Naive B cell (primary cell): ENCODE measurements around the gene LPP. TPM values are rescaled to one million over a fixed set of nuclear protein-coding genes. Genes with fewer than 3 reads are reported as not detected.

Experiments
- ATAC-seq, 2 donors: fragments of 150-1000 bp; cut with Tn5 transposase; 2 replicates each; pipeline ENCODE4 v1.10.0; 2021; ENCODE audit warnings: low read depth in 2 of 2, mild to moderate bottlenecking in 2 of 2, moderate library complexity in 2 of 2
- DNase-seq: peaks from one replicate; pipeline ENCODE4 v3.0.0; 2022
- H3K27ac Mint-ChIP-seq, 6 donors: one replicate each; pipeline ENCODE4 v1.8.0; 2020 to 2022; ENCODE audit warnings: mild to moderate bottlenecking in 6 of 6, mixed read lengths in 6 of 6, moderate library complexity in 5 of 6, inconsistent platforms in 2 of 6
- H3K27me3 Mint-ChIP-seq, 3 donors: one replicate each; pipeline ENCODE4 v1.8.0; 2021 to 2022; ENCODE audit warnings: mixed read lengths in 3 of 3, mild to moderate bottlenecking in 1 of 3
- H3K36me3 Mint-ChIP-seq, 2 donors: one replicate each; pipeline ENCODE4 v1.8.0; 2020 to 2022; ENCODE audit warnings: mixed read lengths in 2 of 2, inconsistent platforms in 1 of 2, mild to moderate bottlenecking in 1 of 2
- H3K4me1 Mint-ChIP-seq, 3 donors: one replicate each; pipeline ENCODE4 v1.8.0; 2020 to 2022; ENCODE audit warnings: mixed read lengths in 3 of 3, inconsistent platforms in 1 of 3, mild to moderate bottlenecking in 1 of 3, moderate library complexity in 1 of 3
- H3K4me3 Mint-ChIP-seq, 8 donors: one replicate each; pipeline ENCODE4 v1.8.0; 2020 to 2022; ENCODE audit warnings: mild to moderate bottlenecking in 8 of 8, mixed read lengths in 8 of 8, moderate library complexity in 8 of 8, inconsistent platforms in 2 of 8
- H3K9me3 Mint-ChIP-seq, 7 donors: one replicate each; pipeline ENCODE4 v1.8.0; 2020 to 2022; ENCODE audit warnings: mixed read lengths in 7 of 7, mild to moderate bottlenecking in 5 of 7, inconsistent platforms in 2 of 7, moderate library complexity in 1 of 7
- polyA plus RNA-seq, 6 donors: library from polyadenylated mRNA; unstranded; fragments of 300-500 nt; fragmentation: Illumina TruSeq; gene quantifications; one replicate each; pipeline ENCODE4 v1.2.3, GENCODE V29; 2021; ENCODE audit warnings: low read depth in 6 of 6

Gene LPP
- polyA plus RNA-seq, 6 donors from 2014 or later: 9.6 to 58.6 (median 25.4) TPM

GRCh38 chr3:188749010-188749617 is 595.2 kb downstream of the LPP start:
- Mint-ChIP-seq H3K27ac (no peak overlapping the region), H3K27me3 (no peaks in the 10 kb centered on the region), H3K9me3 (peaks cover 0 to 2% (median 0%) of the 10 kb centered on the region in 7 donors), H3K36me3 (no peaks in the 10 kb centered on the region), H3K4me1 (peaks cover 17 to 22% (median 21%) of the 10 kb centered on the region in 3 donors), H3K4me3 (no peak overlapping the region)
- DNase-seq: peak; percentile 26
- peak; percentile 30 to 51 for ATAC-seq

GRCh38 chr3:188749830-188750229 is 595.9 kb downstream of the LPP start:
- Mint-ChIP-seq H3K36me3 (no peaks in the 10 kb centered on the region), H3K27ac (no peak overlapping the region), H3K4me1 (peaks cover 17 to 28% (median 22%) of the 10 kb centered on the region in 3 donors), H3K27me3 (no peaks in the 10 kb centered on the region), H3K9me3 (peaks cover 0 to 2% (median 0%) of the 10 kb centered on the region in 7 donors), H3K4me3 (no peak overlapping the region)
- DNase-seq (no peak), ATAC-seq (no peak)

- Mint-ChIP-seq H3K36me3 (no peaks in the 10 kb centered on the region), H3K27me3 (no peaks in the 10 kb centered on the region), H3K27ac (no peak overlapping the region), H3K4me1 (peaks cover 17 to 34% (median 25%) of the 10 kb centered on the region in 3 donors), H3K9me3 (peaks cover 0 to 2% (median 0%) of the 10 kb centered on the region in 7 donors), H3K4me3 (no peak overlapping the region)
- DNase-seq: no peak
- no peak for ATAC-seq
Observed at GRCh38 chr3:188750617-188751016, 596.7 kb downstream of the LPP start.

- peaks cover 35 to 47% (median 41%) of the 10 kb centered on the region in 3 donors for H3K4me1 Mint-ChIP-seq
- H3K9me3 Mint-ChIP-seq: peaks cover 0 to 2% (median 0%) of the 10 kb centered on the region in 7 donors
- no peaks in the 10 kb centered on the region for H3K27me3 Mint-ChIP-seq
- H3K4me3 Mint-ChIP-seq: peak overlapping the region in 5 of 8 donors; percentile 10 to 70 (median 52)
- DNase-seq: peak; percentile 11
- H3K27ac Mint-ChIP-seq: peak overlapping the region in 3 of 6 donors; percentile 8 to 45 (median 44)
- peak; percentile 60 to 62 for ATAC-seq
- no peaks in the 10 kb centered on the region for H3K36me3 Mint-ChIP-seq
Observed at GRCh38 chr3:188752850-188753249, 598.9 kb downstream of the LPP start.

GRCh38 chr3:188754267-188754666 is 600.3 kb downstream of the LPP start:
- no peaks in the 10 kb centered on the region for H3K36me3 Mint-ChIP-seq
- H3K27ac Mint-ChIP-seq: peak overlapping the region in 1 of 6 donors; percentile 20
- H3K27me3 Mint-ChIP-seq: no peaks in the 10 kb centered on the region
- ATAC-seq (no peak), DNase-seq (no peak)
- H3K9me3 Mint-ChIP-seq: peaks cover 0 to under 1% (median 0%) of the 10 kb centered on the region in 7 donors
- peaks cover 35 to 47% (median 41%) of the 10 kb centered on the region in 3 donors for H3K4me1 Mint-ChIP-seq
- peak overlapping the region in 2 of 8 donors; percentile 21 to 44 for H3K4me3 Mint-ChIP-seq

GRCh38 chr3:188756241-188756640 is 602.3 kb downstream of the LPP start:
- Mint-ChIP-seq H3K27ac (peak overlapping the region in 2 of 6 donors; percentile 0 to 11), H3K9me3 (no peaks in the 10 kb centered on the region), H3K4me3 (peak overlapping the region in 1 of 8 donors; percentile 12), H3K36me3 (peaks cover 0 to 15% of the 10 kb centered on the region in 2 donors), H3K27me3 (no peaks in the 10 kb centered on the region), H3K4me1 (peaks cover 35 to 47% (median 41%) of the 10 kb centered on the region in 3 donors)
- ATAC-seq (peak; percentile 19), DNase-seq (no peak)

- Mint-ChIP-seq H3K4me3 (no peak overlapping the region), H3K27me3 (no peaks in the 10 kb centered on the region), H3K4me1 (peaks cover 18 to 22% (median 19%) of the 10 kb centered on the region in 3 donors), H3K36me3 (peaks cover 0 to 22% of the 10 kb centered on the region in 2 donors), H3K9me3 (no peaks in the 10 kb centered on the region), H3K27ac (peak overlapping the region in 2 of 6 donors; percentile 39 to 43)
- ATAC-seq: no peak
- DNase-seq: no peak
Observed at GRCh38 chr3:188759336-188760005, 605.5 kb downstream of the LPP start.

- peaks cover 14 to 18% (median 18%) of the 10 kb centered on the region in 3 donors for H3K4me1 Mint-ChIP-seq
- no peaks in the 10 kb centered on the region for H3K9me3 Mint-ChIP-seq
- H3K27me3 Mint-ChIP-seq: no peaks in the 10 kb centered on the region
- ATAC-seq (no peak), DNase-seq (no peak)
- H3K27ac Mint-ChIP-seq: no peak overlapping the region
- peaks cover 0 to 22% of the 10 kb centered on the region in 2 donors for H3K36me3 Mint-ChIP-seq
- H3K4me3 Mint-ChIP-seq: no peak overlapping the region
Observed at GRCh38 chr3:188760408-188760807, 606.5 kb downstream of the LPP start.

GRCh38 chr3:188761439-188761838 is 607.5 kb downstream of the LPP start:
- Mint-ChIP-seq H3K27ac (no peak overlapping the region), H3K36me3 (peaks cover 0 to 22% of the 10 kb centered on the region in 2 donors), H3K4me1 (peaks cover 5 to 10% (median 8%) of the 10 kb centered on the region in 3 donors), H3K4me3 (no peak overlapping the region), H3K9me3 (no peaks in the 10 kb centered on the region), H3K27me3 (no peaks in the 10 kb centered on the region)
- DNase-seq (no peak), ATAC-seq (no peak)

- Mint-ChIP-seq H3K4me3 (no peak overlapping the region), H3K9me3 (no peaks in the 10 kb centered on the region), H3K27me3 (no peaks in the 10 kb centered on the region), H3K27ac (no peak overlapping the region), H3K36me3 (peaks cover 0 to 22% of the 10 kb centered on the region in 2 donors), H3K4me1 (peaks cover 0 to 4% (median 3%) of the 10 kb centered on the region in 3 donors)
- no peak for DNase-seq
- no peak for ATAC-seq
Observed at GRCh38 chr3:188761964-188762363, 608.0 kb downstream of the LPP start.

- no peaks in the 10 kb centered on the region for H3K4me1 Mint-ChIP-seq
- ATAC-seq (no peak), DNase-seq (no peak)
- no peak overlapping the region for H3K27ac Mint-ChIP-seq
- H3K4me3 Mint-ChIP-seq: no peak overlapping the region
- no peaks in the 10 kb centered on the region for H3K27me3 Mint-ChIP-seq
- H3K9me3 Mint-ChIP-seq: no peaks in the 10 kb centered on the region
- peaks cover 0 to 22% of the 10 kb centered on the region in 2 donors for H3K36me3 Mint-ChIP-seq
Observed at GRCh38 chr3:188764609-188765008, 610.7 kb downstream of the LPP start.

GRCh38 chr3:188769831-188770230 is 615.9 kb downstream of the LPP start:
- H3K27me3 Mint-ChIP-seq: no peaks in the 10 kb centered on the region
- no peak for ATAC-seq
- DNase-seq: no peak
- H3K4me3 Mint-ChIP-seq: no peak overlapping the region
- no peaks in the 10 kb centered on the region for H3K9me3 Mint-ChIP-seq
- H3K4me1 Mint-ChIP-seq: peaks cover 0 to 2% (median 0%) of the 10 kb centered on the region in 3 donors
- peaks cover 0 to 6% of the 10 kb centered on the region in 2 donors for H3K36me3 Mint-ChIP-seq
- no peak overlapping the region for H3K27ac Mint-ChIP-seq

- no peaks in the 10 kb centered on the region for H3K9me3 Mint-ChIP-seq
- no peak for ATAC-seq
- no peak for DNase-seq
- H3K4me1 Mint-ChIP-seq: peaks cover 0 to 2% (median 0%) of the 10 kb centered on the region in 3 donors
- H3K27ac Mint-ChIP-seq: no peak overlapping the region
- no peaks in the 10 kb centered on the region for H3K27me3 Mint-ChIP-seq
- peaks cover 0 to 6% of the 10 kb centered on the region in 2 donors for H3K36me3 Mint-ChIP-seq
- no peak overlapping the region for H3K4me3 Mint-ChIP-seq
Observed at GRCh38 chr3:188772886-188773285, 618.9 kb downstream of the LPP start.

- no peaks in the 10 kb centered on the region for H3K9me3 Mint-ChIP-seq
- ATAC-seq: no peak
- no peak overlapping the region for H3K4me3 Mint-ChIP-seq
- peaks cover 0 to 2% (median 0%) of the 10 kb centered on the region in 3 donors for H3K4me1 Mint-ChIP-seq
- no peaks in the 10 kb centered on the region for H3K27me3 Mint-ChIP-seq
- H3K27ac Mint-ChIP-seq: no peak overlapping the region
- peaks cover 1 to 6% of the 10 kb centered on the region in 2 donors for H3K36me3 Mint-ChIP-seq
- DNase-seq: no peak
Observed at GRCh38 chr3:188775412-188775811, 621.5 kb downstream of the LPP start.
